ENCODE results near the gene SP1.
"Not testable (repeated sequence)": the region's sequence is repeated elsewhere in the genome, so short reads cannot be mapped to it uniquely, and the experiment has no call there.

Gene SP1

DNA sequence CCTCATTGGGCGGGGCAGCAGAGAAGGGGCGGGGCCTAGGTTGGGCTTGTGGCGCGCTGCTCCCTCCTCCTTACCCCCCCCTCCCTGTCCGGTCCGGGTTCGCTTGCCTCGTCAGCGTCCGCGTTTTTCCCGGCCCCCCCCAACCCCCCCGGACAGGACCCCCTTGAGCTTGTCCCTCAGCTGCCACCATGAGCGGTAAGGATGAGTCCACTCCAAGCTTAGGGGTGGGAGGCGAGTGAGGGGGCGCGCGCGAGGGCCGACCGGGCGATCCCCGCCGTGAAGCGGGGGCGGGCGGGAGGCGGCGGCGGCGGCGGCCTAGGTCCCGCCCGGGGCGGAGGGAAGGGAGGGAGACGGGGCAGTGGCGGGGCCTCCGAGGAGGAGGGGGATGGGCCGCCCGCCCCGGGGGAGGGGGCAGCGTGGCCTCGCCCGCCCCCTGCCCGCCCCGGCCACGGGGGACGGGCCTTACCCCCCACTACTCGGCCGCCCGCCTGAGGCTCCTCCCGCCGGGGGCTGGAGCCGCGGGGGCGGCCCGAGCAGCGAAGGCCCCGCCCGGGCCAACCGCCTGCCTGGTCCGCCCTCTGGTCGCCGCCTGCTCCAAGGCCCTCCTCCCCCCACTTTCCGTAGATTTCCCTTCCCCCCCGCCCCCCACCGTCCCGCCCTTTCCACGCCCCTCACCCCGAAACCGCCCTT, at the start of gene SP1:
Gene SP1, plus strand, starts transcription at position 73 of the 690 bp plus-strand sequence. Its CDS starts 116 bp downstream, at position 189.
- peak within 1 kb of the TSS; percentile 99 for H3K27ac ChIP-seq (ENCODE audit: low read depth, low read length)
- no peaks in the 10 kb centered on the region for H3K9me3 ChIP-seq (ENCODE audit: control insufficient read depth in 5 of 5, low read length in 5 of 5)
- H3K27me3 ChIP-seq (ENCODE audit: control insufficient read depth in 5 of 5, insufficient read depth in 4 of 5, low read length in 5 of 5): no peaks in the 10 kb centered on the region
- H3K4me3 ChIP-seq (ENCODE audit: low read depth in 1 of 5, low read length in 5 of 5): peak within 1 kb of the TSS; percentile 67 to 95 (median 79)
- peaks cover 25 to 49% (median 46%) of the 10 kb centered on the region in 5 donors for H3K4me1 ChIP-seq (ENCODE audit: control insufficient read depth in 5 of 5, insufficient read depth in 5 of 5, low read length in 5 of 5)
- peak within 1 kb of the TSS; percentile 68 to 95 (median 78) for H3K9ac ChIP-seq (ENCODE audit: low read length in 5 of 5)
- peaks cover 0 to 28% (median 20%) of the 10 kb centered on the region in 5 donors for H3K36me3 ChIP-seq (ENCODE audit: control insufficient read depth in 5 of 5, insufficient read depth in 5 of 5, low read length in 5 of 5)

DNA sequence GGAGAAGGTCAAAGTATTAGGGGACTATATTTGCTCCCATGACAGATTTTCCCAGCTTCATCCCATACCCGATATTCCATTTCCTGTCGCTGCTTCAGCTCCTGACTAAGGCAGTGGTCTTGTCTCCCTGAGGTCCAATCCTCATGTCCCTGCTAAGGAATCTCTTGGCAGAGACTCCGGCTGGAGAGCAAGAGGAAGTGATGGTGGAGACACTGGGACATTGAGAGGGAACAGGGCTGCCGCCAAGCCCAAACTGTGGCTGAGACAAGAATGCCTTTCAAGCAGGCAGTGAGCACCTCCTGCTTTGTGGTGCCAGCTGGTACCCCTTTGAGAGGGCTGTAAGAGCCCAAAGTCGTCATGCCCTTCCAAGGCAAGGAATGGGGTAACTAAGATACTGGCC, 49.3 kb upstream of the SP1 start:
- Histone ChIP-seq H3K4me1 (ENCODE audit: control insufficient read depth in 5 of 5, insufficient read depth in 5 of 5, low read length in 5 of 5) (peaks cover 0 to 8% (median 6%) of the 10 kb centered on the region in 5 donors), H3K9ac (ENCODE audit: low read length in 5 of 5) (no peak overlapping the region), H3K36me3 (ENCODE audit: control insufficient read depth in 5 of 5, insufficient read depth in 5 of 5, low read length in 5 of 5) (no peaks in the 10 kb centered on the region), H3K9me3 (ENCODE audit: control insufficient read depth in 5 of 5, low read length in 5 of 5) (no peaks in the 10 kb centered on the region), H3K27ac (ENCODE audit: low read depth, low read length) (no peak overlapping the region), H3K4me3 (ENCODE audit: low read depth in 1 of 5, low read length in 5 of 5) (no peak overlapping the region), H3K27me3 (ENCODE audit: control insufficient read depth in 5 of 5, insufficient read depth in 4 of 5, low read length in 5 of 5) (peaks cover under 1 to 44% (median 20%) of the 10 kb centered on the region in 5 donors)

DNA sequence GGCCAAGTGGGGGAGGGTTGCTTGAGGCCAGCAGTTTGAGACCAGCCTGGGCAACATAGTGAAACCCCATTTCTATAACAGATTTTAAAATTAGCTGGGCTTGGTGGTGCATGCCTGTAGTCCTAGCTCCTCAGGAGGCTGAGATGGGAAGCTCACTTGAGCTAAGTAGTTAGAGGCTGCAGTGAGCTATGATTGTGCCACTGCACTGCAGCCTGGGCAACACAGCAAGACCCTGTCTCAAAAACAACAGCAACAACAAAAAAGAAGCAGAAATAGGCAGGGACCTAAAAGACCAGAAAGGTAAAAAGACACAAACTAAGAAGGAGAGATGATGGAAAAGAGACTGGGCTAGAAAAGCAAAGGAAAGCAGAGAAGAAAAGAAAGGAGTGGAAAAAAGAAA, 47.6 kb upstream of the SP1 start:
- not testable (repeated sequence) for H3K4me3 ChIP-seq (ENCODE audit: low read depth in 1 of 5, low read length in 5 of 5); H3K9ac ChIP-seq (ENCODE audit: low read length in 5 of 5); H3K9me3 ChIP-seq (ENCODE audit: control insufficient read depth in 5 of 5, low read length in 5 of 5); H3K27ac ChIP-seq (ENCODE audit: low read depth, low read length); H3K36me3 ChIP-seq (ENCODE audit: control insufficient read depth in 5 of 5, insufficient read depth in 5 of 5, low read length in 5 of 5); H3K4me1 ChIP-seq (ENCODE audit: control insufficient read depth in 5 of 5, insufficient read depth in 5 of 5, low read length in 5 of 5)
- H3K27me3 ChIP-seq (ENCODE audit: control insufficient read depth in 5 of 5, insufficient read depth in 4 of 5, low read length in 5 of 5): peaks cover 5 to 61% (median 35%) of the 10 kb centered on the region in 5 donors

DNA sequence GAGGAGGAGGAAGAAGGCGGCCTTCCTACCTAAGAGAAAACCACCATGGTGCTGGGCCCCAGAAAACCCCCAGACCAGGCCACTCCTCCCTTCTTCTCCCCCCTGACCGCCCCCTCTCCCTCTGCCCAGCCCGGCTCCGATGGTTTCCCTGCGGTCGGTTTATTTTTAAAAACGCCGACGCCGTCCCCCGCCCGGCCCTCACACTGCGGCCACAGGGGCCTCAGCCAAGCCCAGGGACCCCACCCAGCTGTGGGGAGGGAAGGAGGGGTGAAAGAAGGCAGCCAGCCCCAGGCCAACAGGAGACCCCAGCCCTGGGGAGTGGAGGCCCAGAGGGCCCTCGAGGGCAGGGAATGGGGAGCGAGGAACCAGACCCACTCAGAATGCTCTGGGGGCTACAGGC, 47.2 kb upstream of the SP1 start:
- peaks cover 0 to 4% (median 0%) of the 10 kb centered on the region in 5 donors for H3K4me1 ChIP-seq (ENCODE audit: control insufficient read depth in 5 of 5, insufficient read depth in 5 of 5, low read length in 5 of 5)
- H3K36me3 ChIP-seq (ENCODE audit: control insufficient read depth in 5 of 5, insufficient read depth in 5 of 5, low read length in 5 of 5): no peaks in the 10 kb centered on the region
- H3K27me3 ChIP-seq (ENCODE audit: control insufficient read depth in 5 of 5, insufficient read depth in 4 of 5, low read length in 5 of 5): peaks cover 5 to 65% (median 39%) of the 10 kb centered on the region in 5 donors
- H3K27ac ChIP-seq (ENCODE audit: low read depth, low read length): no peak overlapping the region
- H3K9ac ChIP-seq (ENCODE audit: low read length in 5 of 5): no peak overlapping the region
- no peaks in the 10 kb centered on the region for H3K9me3 ChIP-seq (ENCODE audit: control insufficient read depth in 5 of 5, low read length in 5 of 5)
- H3K4me3 ChIP-seq (ENCODE audit: low read depth in 1 of 5, low read length in 5 of 5): no peak overlapping the region

DNA sequence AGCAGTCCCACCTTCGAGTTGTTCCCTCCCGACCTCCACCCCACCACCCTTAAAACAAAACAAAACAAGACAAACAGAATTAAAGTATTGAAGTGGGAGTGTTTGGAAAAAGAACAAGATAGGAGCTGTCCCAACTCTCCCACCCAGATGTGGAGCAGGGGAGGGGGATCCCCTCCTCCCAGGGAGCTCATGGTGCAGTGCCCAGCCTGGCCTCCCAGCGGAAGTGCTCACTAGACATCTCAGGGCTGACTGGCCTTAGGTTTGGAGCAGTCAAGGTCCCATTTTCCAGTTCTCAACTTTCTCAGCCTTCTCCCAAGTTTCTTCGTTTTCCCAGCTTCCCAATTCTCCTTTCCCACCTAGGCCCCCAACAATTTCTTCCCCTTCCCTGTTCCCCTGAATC, 46.7 kb upstream of the SP1 start:
- Histone ChIP-seq H3K36me3 (ENCODE audit: control insufficient read depth in 5 of 5, insufficient read depth in 5 of 5, low read length in 5 of 5) (no peaks in the 10 kb centered on the region), H3K27ac (ENCODE audit: low read depth, low read length) (no peak overlapping the region), H3K27me3 (ENCODE audit: control insufficient read depth in 5 of 5, insufficient read depth in 4 of 5, low read length in 5 of 5) (peaks cover 5 to 67% (median 42%) of the 10 kb centered on the region in 5 donors), H3K4me1 (ENCODE audit: control insufficient read depth in 5 of 5, insufficient read depth in 5 of 5, low read length in 5 of 5) (peaks cover 0 to 4% (median 0%) of the 10 kb centered on the region in 5 donors), H3K4me3 (ENCODE audit: low read depth in 1 of 5, low read length in 5 of 5) (no peak overlapping the region), H3K9me3 (ENCODE audit: control insufficient read depth in 5 of 5, low read length in 5 of 5) (no peaks in the 10 kb centered on the region), H3K9ac (ENCODE audit: low read length in 5 of 5) (no peak overlapping the region)

DNA sequence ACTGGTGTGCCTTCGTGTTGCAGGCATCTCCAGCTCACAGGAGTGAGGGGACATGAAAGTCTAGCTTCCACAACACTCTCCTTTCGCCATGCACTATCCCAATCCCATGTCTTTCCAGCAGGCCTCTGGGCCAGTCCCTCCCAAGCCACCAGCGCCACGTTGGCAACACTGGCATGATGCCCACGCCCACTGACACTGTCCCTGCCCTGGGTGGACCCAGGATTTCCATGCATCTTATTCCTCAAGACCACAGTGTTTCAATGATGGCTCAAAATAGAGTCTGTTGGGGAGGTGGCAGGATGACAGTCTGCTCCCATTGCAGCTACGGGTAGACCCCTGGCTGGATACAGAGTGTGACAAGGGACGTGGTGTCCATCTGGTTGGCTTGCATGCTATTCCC, 46.1 kb upstream of the SP1 start:
- Histone ChIP-seq H3K36me3 (ENCODE audit: control insufficient read depth in 5 of 5, insufficient read depth in 5 of 5, low read length in 5 of 5) (no peaks in the 10 kb centered on the region), H3K4me3 (ENCODE audit: low read depth in 1 of 5, low read length in 5 of 5) (no peak overlapping the region), H3K9ac (ENCODE audit: low read length in 5 of 5) (no peak overlapping the region), H3K9me3 (ENCODE audit: control insufficient read depth in 5 of 5, low read length in 5 of 5) (no peaks in the 10 kb centered on the region), H3K4me1 (ENCODE audit: control insufficient read depth in 5 of 5, insufficient read depth in 5 of 5, low read length in 5 of 5) (peaks cover 0 to 4% (median 0%) of the 10 kb centered on the region in 5 donors), H3K27me3 (ENCODE audit: control insufficient read depth in 5 of 5, insufficient read depth in 4 of 5, low read length in 5 of 5) (peaks cover 5 to 68% (median 43%) of the 10 kb centered on the region in 5 donors), H3K27ac (ENCODE audit: low read depth, low read length) (no peak overlapping the region)

DNA sequence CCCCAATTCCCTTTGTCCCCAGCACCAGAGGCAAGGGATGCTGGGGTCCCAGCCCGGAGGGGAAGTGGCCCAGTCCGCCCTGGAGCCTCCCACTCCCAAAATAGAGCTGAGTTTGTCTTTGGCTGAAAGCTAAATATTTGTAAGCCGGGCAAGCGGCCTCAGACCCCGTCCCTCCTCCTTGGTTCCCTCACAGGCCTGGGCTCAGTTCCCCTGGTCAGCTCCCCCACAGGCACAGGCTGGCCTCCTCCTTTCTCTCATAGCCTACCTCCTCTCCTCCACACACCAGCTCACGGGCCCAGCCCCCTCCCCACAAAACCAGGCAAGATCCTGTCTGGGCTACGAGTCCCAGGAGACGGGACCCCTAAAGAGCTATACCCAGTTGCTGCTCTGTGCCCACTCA, 45.2 kb upstream of the SP1 start:
- H3K36me3 ChIP-seq (ENCODE audit: control insufficient read depth in 5 of 5, insufficient read depth in 5 of 5, low read length in 5 of 5): no peaks in the 10 kb centered on the region
- H3K4me1 ChIP-seq (ENCODE audit: control insufficient read depth in 5 of 5, insufficient read depth in 5 of 5, low read length in 5 of 5): peaks cover 0 to 4% (median 0%) of the 10 kb centered on the region in 5 donors
- H3K9me3 ChIP-seq (ENCODE audit: control insufficient read depth in 5 of 5, low read length in 5 of 5): no peaks in the 10 kb centered on the region
- peaks cover 5 to 64% (median 43%) of the 10 kb centered on the region in 5 donors for H3K27me3 ChIP-seq (ENCODE audit: control insufficient read depth in 5 of 5, insufficient read depth in 4 of 5, low read length in 5 of 5)
- no peak overlapping the region for H3K27ac ChIP-seq (ENCODE audit: low read depth, low read length)
- H3K9ac ChIP-seq (ENCODE audit: low read length in 5 of 5): no peak overlapping the region
- H3K4me3 ChIP-seq (ENCODE audit: low read depth in 1 of 5, low read length in 5 of 5): no peak overlapping the region

DNA sequence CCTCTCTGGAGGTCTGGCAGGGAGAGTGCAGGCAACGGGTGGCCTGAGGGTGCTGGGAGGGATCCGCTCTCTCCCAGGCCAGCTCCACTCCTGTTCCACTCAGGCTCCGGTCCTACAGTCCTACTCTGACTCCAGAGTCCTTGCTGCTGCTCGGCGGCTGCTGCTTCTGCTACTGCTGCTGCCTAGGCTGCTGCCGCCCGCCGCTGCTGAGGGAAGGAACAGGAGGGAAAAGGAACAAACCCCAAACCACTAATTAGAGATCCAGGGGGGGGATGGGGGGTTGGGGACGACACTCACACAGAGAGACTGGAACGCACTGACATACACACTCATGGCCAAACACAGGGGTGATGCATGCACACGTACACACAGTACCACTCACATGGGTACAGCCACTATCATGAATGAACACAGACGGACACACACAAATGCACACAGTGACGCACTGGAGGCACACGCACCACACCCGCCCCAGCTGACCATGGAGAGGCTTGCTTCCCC, 43.7 kb upstream of the SP1 start, which contains the start of gene SP7:
Gene SP7, minus strand, starts transcription at position 174 of the 501 bp plus-strand sequence. CDS start 708 bp downstream, outside the sequence.
- H3K9ac ChIP-seq (ENCODE audit: low read length in 5 of 5): no peak within 1 kb of the TSS
- H3K36me3 ChIP-seq (ENCODE audit: control insufficient read depth in 5 of 5, insufficient read depth in 5 of 5, low read length in 5 of 5): no peaks in the 10 kb centered on the region
- peaks cover 0 to 4% (median 0%) of the 10 kb centered on the region in 5 donors for H3K4me1 ChIP-seq (ENCODE audit: control insufficient read depth in 5 of 5, insufficient read depth in 5 of 5, low read length in 5 of 5)
- H3K9me3 ChIP-seq (ENCODE audit: control insufficient read depth in 5 of 5, low read length in 5 of 5): no peaks in the 10 kb centered on the region
- H3K27ac ChIP-seq (ENCODE audit: low read depth, low read length): no peak within 1 kb of the TSS
- H3K4me3 ChIP-seq (ENCODE audit: low read depth in 1 of 5, low read length in 5 of 5): no peak within 1 kb of the TSS
- H3K27me3 ChIP-seq (ENCODE audit: control insufficient read depth in 5 of 5, insufficient read depth in 4 of 5, low read length in 5 of 5): peaks cover 5 to 61% (median 43%) of the 10 kb centered on the region in 5 donors

DNA sequence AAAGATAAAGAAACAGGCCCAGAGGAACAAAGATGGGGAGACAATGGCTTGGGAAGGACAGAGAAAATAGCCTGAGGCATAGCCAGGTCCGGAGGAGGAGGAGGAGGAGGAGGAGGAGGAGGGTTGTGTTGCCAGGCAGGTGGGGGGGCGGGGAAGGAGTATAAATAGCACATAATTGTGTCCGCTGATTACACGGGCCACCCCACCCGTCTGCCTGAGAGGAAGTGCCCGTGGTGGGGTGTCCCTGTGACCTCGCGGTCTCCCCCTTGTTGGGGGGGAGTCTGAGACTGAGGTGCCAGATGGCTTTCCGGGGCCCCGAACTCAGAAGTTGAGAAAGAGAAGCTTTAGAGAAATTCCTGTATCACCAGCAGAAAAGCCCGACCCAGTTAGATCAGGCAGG, 42.0 kb upstream of the SP1 start:
- Histone ChIP-seq H3K27ac (ENCODE audit: low read depth, low read length) (no peak overlapping the region), H3K4me3 (ENCODE audit: low read depth in 1 of 5, low read length in 5 of 5) (no peak overlapping the region), H3K27me3 (ENCODE audit: control insufficient read depth in 5 of 5, insufficient read depth in 4 of 5, low read length in 5 of 5) (peaks cover 5 to 54% (median 41%) of the 10 kb centered on the region in 5 donors)

DNA sequence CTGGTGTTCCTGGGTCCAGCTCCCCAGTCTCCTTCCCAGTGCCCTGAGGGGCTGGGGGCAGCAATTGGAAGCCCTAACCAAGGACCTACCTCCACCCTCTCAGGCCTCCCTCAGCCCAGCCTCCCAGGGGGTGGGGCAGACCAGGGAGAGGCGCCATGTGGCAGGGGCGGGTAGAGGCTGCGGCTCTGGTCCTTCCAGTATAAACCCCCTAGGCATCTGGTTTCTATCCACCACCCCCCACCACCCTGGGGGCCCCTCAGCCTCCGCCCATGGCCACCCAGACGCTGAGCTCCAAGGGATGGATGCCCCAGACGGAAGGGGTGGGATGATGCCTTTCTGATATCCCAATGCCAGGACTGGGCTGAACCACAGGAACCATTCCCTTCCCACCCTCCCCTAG, 41.1 kb upstream of the SP1 start:
- Histone ChIP-seq H3K9ac (ENCODE audit: low read length in 5 of 5) (no peak overlapping the region), H3K4me3 (ENCODE audit: low read depth in 1 of 5, low read length in 5 of 5) (no peak overlapping the region), H3K4me1 (ENCODE audit: control insufficient read depth in 5 of 5, insufficient read depth in 5 of 5, low read length in 5 of 5) (peaks cover 0 to 4% (median 0%) of the 10 kb centered on the region in 5 donors), H3K9me3 (ENCODE audit: control insufficient read depth in 5 of 5, low read length in 5 of 5) (no peaks in the 10 kb centered on the region), H3K36me3 (ENCODE audit: control insufficient read depth in 5 of 5, insufficient read depth in 5 of 5, low read length in 5 of 5) (no peaks in the 10 kb centered on the region), H3K27ac (ENCODE audit: low read depth, low read length) (no peak overlapping the region), H3K27me3 (ENCODE audit: control insufficient read depth in 5 of 5, insufficient read depth in 4 of 5, low read length in 5 of 5) (peaks cover 5 to 47% (median 34%) of the 10 kb centered on the region in 5 donors)

More for the DNA sequence above, 42.0 kb upstream of the SP1 start:
- Histone ChIP-seq H3K4me1 (ENCODE audit: control insufficient read depth in 5 of 5, insufficient read depth in 5 of 5, low read length in 5 of 5) (peaks cover 0 to 4% (median 0%) of the 10 kb centered on the region in 5 donors), H3K9me3 (ENCODE audit: control insufficient read depth in 5 of 5, low read length in 5 of 5) (no peaks in the 10 kb centered on the region), H3K9ac (ENCODE audit: low read length in 5 of 5) (no peak overlapping the region), H3K36me3 (ENCODE audit: control insufficient read depth in 5 of 5, insufficient read depth in 5 of 5, low read length in 5 of 5) (no peaks in the 10 kb centered on the region)

Data from subcutaneous abdominal adipose tissue (tissue), 5 donors.